HepG2 (cell line): ENCODE data around the gene RAPGEF6.

Experiments
- ASH2L ChIP-seq: fragments of 300-600, 200-600 bp; sonication (generic); IDR thresholded peaks from 2 replicates; pipeline ENCODE4 v1.7.0; 2017; ENCODE audit warnings: low read depth, mild to moderate bottlenecking, moderate library complexity, mixed read lengths, low read length; ENCODE audit not compliant: insufficient read length
- FOSL1 ChIP-seq: sonication (generic); formaldehyde crosslinking; IDR thresholded peaks from 2 replicates; pipeline ENCODE4 v1.9.0; 2021; ENCODE audit warnings: missing genetic modification reagents, borderline replicate concordance
- FOXA1 ChIP-seq, 2 experiments: fragments of 450-650 bp in 1 of 2; sonication (generic) in 1 of 2; formaldehyde crosslinking in 1 of 2; IDR thresholded peaks; 2 replicates each; pipeline versions ENCODE4 v1.4.0 to v1.6.1; 2016 to 2020; ENCODE audit warnings: missing genetic modification reagents in 1 of 2
- HDAC6 ChIP-seq: fragments of 200-600 bp; sonication (generic); IDR thresholded peaks from 2 replicates; pipeline ENCODE4 v1.7.0; 2017; ENCODE audit warnings: mild to moderate bottlenecking, antibody characterized with exemption, low read length, low read depth
- KAT8 ChIP-seq: IDR thresholded peaks from 2 replicates; pipeline ENCODE4 v1.6.1; 2016; ENCODE audit warnings: missing genetic modification reagents, missing compliant biosample characterization
- NFRKB ChIP-seq: fragments of 450-650 bp; IDR thresholded peaks from 2 replicates; pipeline ENCODE4 v1.6.1; 2017
- PLRG1 ChIP-seq: fragments of 450-650 bp; conservative IDR thresholded peaks from 2 replicates; pipeline ENCODE4 v1.6.1; 2016
- POLR2AphosphoS5 ChIP-seq: IDR thresholded peaks from 2 replicates; pipeline ENCODE4 v1.6.1; 2012; ENCODE audit warnings: low read depth, low read length
- RARG ChIP-seq: sonication (generic); formaldehyde crosslinking; IDR thresholded peaks from 2 replicates; pipeline ENCODE4 v1.4.0; 2020; ENCODE audit warnings: low read depth, mild to moderate bottlenecking, missing genetic modification reagents
- SIN3A ChIP-seq: IDR thresholded peaks from 2 replicates; pipeline ENCODE4 v1.6.1; 2011; ENCODE audit warnings: low read depth, mild to moderate bottlenecking, control low read depth, low read length, borderline replicate concordance
- SOX6 ChIP-seq, 2 experiments: fragments of 450-650 bp in 1 of 2; sonication (generic) in 1 of 2; formaldehyde crosslinking in 1 of 2; IDR thresholded peaks; 2 replicates each; pipeline versions ENCODE4 v1.4.0 to v1.6.1; 2017 to 2020; ENCODE audit warnings: antibody characterized with exemption in 1 of 2, mild to moderate bottlenecking in 1 of 2, missing genetic modification reagents in 1 of 2
- SYNCRIP ChIP-seq: fragments of 200-400 bp; formaldehyde crosslinking; IDR thresholded peaks from 2 replicates; pipeline ENCODE4 v1.6.1; 2018; ENCODE audit warnings: mild to moderate bottlenecking, low read depth, low read length; ENCODE audit not compliant: insufficient read depth
- ZNF350 ChIP-seq: sonication (generic); formaldehyde crosslinking; IDR thresholded peaks from 2 replicates; pipeline ENCODE4 v1.4.0; 2020; ENCODE audit warnings: mild to moderate bottlenecking, low read depth, missing genetic modification reagents, borderline replicate concordance
- TF ChIP-seq, protein P1 (sequence below): sonication (generic); formaldehyde crosslinking; IDR thresholded peaks from 2 replicates; pipeline ENCODE4 v1.5.0; 2020; ENCODE audit warnings: mild to moderate bottlenecking, missing genetic modification reagents, moderate library complexity

DNA sequence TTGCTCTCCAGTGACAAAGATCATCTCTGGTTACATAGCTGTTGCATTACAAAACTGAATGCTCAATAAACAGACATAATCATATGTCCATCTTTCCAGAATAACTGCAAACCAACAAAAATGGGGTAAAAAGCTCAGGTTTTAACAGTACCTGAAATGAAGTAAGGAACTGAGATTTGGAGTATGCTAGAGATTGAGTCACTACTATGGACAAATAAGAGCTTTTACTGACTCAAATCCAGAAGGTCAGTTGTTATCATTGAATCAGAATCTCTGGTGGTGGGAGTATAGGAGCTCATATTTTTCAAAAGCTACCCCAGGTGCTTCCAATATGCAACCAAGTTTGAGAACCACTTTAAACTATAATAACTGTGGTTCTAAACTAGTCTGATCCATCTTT lies 4.1 kb upstream of the RAPGEF6 start:
- TF ChIP-seq FOXA1 (IDR thresholded peaks at IDR 0.05): no peak
- no peak for TF ChIP-seq FOXA1 (CRISPR knock-in tag; IDR thresholded peaks at IDR 0.05)
- TF ChIP-seq PLRG1: no peak
- TF ChIP-seq FOSL1 (CRISPR knock-in tag): no peak
- TF ChIP-seq RARG (CRISPR knock-in tag): no peak
- no peak for TF ChIP-seq SOX6 (IDR thresholded peaks at IDR 0.05)
- TF ChIP-seq SOX6 (CRISPR knock-in tag; IDR thresholded peaks at IDR 0.05): no peak
- TF ChIP-seq HDAC6: no peak
- TF ChIP-seq POLR2AphosphoS5: no peak
- no peak for TF ChIP-seq ASH2L
- TF ChIP-seq, protein P1, sequence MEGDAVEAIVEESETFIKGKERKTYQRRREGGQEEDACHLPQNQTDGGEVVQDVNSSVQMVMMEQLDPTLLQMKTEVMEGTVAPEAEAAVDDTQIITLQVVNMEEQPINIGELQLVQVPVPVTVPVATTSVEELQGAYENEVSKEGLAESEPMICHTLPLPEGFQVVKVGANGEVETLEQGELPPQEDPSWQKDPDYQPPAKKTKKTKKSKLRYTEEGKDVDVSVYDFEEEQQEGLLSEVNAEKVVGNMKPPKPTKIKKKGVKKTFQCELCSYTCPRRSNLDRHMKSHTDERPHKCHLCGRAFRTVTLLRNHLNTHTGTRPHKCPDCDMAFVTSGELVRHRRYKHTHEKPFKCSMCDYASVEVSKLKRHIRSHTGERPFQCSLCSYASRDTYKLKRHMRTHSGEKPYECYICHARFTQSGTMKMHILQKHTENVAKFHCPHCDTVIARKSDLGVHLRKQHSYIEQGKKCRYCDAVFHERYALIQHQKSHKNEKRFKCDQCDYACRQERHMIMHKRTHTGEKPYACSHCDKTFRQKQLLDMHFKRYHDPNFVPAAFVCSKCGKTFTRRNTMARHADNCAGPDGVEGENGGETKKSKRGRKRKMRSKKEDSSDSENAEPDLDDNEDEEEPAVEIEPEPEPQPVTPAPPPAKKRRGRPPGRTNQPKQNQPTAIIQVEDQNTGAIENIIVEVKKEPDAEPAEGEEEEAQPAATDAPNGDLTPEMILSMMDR (CRISPR knock-in tag): no peak
- no peak for TF ChIP-seq SYNCRIP
- TF ChIP-seq KAT8 (CRISPR knock-in tag): no peak
- TF ChIP-seq ZNF350 (CRISPR knock-in tag): no peak
- no peak for TF ChIP-seq NFRKB
- no peak for TF ChIP-seq SIN3A
